ENCODE measurements around the gene SLC27A2.

Gene SLC27A2

GRCh38 chr15:50180091-50180490 lies 1.9 kb upstream of the SLC27A2 start (continued):
- TF ChIP-seq, protein P1, sequence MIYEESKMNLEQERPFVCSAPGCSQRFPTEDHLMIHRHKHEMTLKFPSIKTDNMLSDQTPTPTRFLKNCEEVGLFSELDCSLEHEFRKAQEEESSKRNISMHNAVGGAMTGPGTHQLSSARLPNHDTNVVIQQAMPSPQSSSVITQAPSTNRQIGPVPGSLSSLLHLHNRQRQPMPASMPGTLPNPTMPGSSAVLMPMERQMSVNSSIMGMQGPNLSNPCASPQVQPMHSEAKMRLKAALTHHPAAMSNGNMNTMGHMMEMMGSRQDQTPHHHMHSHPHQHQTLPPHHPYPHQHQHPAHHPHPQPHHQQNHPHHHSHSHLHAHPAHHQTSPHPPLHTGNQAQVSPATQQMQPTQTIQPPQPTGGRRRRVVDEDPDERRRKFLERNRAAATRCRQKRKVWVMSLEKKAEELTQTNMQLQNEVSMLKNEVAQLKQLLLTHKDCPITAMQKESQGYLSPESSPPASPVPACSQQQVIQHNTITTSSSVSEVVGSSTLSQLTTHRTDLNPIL (CRISPR knock-in tag; IDR thresholded peaks at IDR 0.05; ENCODE audit: low read depth) = no peak
- no peak for TF ChIP-seq PPARA (CRISPR knock-in tag; IDR thresholded peaks at IDR 0.05; ENCODE audit: borderline replicate concordance)
- TF ChIP-seq ESRRG (CRISPR knock-in tag; IDR thresholded peaks at IDR 0.05) = no peak
- no peak for TF ChIP-seq ZNF8 (CRISPR knock-in tag; IDR thresholded peaks at IDR 0.05)
- TF ChIP-seq, protein P2, sequence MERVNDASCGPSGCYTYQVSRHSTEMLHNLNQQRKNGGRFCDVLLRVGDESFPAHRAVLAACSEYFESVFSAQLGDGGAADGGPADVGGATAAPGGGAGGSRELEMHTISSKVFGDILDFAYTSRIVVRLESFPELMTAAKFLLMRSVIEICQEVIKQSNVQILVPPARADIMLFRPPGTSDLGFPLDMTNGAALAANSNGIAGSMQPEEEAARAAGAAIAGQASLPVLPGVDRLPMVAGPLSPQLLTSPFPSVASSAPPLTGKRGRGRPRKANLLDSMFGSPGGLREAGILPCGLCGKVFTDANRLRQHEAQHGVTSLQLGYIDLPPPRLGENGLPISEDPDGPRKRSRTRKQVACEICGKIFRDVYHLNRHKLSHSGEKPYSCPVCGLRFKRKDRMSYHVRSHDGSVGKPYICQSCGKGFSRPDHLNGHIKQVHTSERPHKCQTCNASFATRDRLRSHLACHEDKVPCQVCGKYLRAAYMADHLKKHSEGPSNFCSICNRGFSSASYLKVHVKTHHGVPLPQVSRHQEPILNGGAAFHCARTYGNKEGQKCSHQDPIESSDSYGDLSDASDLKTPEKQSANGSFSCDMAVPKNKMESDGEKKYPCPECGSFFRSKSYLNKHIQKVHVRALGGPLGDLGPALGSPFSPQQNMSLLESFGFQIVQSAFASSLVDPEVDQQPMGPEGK (CRISPR knock-in tag; IDR thresholded peaks at IDR 0.05; ENCODE audit: borderline replicate concordance) = no peak
- no peak for TF ChIP-seq ZNF70 (CRISPR knock-in tag; IDR thresholded peaks at IDR 0.05)

DNA sequence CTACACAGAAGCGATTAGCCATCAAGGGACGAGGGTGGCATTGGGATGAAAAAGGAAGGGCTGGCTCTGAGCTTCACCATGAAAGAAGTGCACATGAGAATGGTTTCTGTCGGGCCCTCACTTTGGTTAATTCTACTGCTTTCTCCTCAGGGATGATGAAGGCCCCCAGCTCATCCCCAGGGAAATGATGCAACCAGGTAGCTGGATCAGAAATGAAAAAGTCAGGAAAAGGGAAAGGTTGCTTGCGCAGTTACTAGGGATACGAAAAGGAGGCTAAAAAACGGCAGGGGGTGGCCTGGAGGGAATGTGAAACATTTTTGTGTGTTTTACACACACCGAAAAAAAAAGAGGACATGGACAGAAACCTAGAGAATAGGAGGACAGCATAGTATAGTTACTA lies 1.4 kb upstream of the SLC27A2 start:
- ATAC-seq = no peak
- TF ChIP-seq, protein P3, sequence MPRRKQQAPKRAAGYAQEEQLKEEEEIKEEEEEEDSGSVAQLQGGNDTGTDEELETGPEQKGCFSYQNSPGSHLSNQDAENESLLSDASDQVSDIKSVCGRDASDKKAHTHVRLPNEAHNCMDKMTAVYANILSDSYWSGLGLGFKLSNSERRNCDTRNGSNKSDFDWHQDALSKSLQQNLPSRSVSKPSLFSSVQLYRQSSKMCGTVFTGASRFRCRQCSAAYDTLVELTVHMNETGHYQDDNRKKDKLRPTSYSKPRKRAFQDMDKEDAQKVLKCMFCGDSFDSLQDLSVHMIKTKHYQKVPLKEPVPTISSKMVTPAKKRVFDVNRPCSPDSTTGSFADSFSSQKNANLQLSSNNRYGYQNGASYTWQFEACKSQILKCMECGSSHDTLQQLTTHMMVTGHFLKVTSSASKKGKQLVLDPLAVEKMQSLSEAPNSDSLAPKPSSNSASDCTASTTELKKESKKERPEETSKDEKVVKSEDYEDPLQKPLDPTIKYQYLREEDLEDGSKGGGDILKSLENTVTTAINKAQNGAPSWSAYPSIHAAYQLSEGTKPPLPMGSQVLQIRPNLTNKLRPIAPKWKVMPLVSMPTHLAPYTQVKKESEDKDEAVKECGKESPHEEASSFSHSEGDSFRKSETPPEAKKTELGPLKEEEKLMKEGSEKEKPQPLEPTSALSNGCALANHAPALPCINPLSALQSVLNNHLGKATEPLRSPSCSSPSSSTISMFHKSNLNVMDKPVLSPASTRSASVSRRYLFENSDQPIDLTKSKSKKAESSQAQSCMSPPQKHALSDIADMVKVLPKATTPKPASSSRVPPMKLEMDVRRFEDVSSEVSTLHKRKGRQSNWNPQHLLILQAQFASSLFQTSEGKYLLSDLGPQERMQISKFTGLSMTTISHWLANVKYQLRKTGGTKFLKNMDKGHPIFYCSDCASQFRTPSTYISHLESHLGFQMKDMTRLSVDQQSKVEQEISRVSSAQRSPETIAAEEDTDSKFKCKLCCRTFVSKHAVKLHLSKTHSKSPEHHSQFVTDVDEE (CRISPR knock-in tag; IDR thresholded peaks at IDR 0.05) = no peak
- TF ChIP-seq TOX (CRISPR knock-in tag; IDR thresholded peaks at IDR 0.05; ENCODE audit: borderline replicate concordance) = no peak

DNA sequence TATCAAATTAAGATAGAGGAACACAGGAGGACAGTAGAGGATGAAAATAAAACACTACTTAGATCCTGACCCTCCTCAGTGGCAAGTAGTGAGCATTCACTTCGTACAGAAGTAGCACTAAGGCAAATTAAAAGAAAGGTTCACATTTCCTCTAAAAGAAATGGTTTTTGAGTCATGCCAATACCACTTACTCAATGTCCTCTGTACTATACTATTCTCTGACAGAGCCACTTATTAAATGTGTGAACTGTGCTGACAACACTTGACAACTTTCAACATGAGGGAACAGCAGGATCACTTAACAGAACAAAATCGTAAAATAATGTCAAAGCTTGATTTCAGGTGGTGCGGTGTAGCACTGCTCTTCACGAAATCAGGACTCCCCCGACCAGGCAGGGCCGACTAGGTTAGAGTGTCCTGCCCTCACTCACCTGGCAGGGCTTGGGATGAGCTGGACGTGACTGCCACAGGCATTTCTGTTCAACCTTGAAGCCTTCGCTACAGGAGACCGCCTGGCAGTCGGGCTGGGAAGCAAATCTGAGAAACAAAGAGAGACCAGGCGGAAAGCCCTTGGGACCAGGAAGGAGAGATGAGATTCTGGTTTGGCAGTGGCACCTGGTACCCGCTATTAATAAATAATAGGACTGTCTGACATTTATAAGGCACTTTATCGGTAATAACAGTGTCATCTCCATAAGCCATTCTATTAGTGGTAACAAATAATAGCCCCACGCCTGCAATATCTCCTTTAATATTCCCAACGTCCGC lies 611 bp upstream of the SLC27A2 start:
- TF ChIP-seq, protein P3 (CRISPR knock-in tag; IDR thresholded peaks at IDR 0.05) = no peak
- TF ChIP-seq ARNTL (CRISPR knock-in tag; IDR thresholded peaks at IDR 0.05; ENCODE audit: borderline replicate concordance, low read depth) (no peak), ZFP3 (CRISPR knock-in tag; IDR thresholded peaks at IDR 0.05) (no peak), ZNF70 (CRISPR knock-in tag; IDR thresholded peaks at IDR 0.05) (no peak), TOX (CRISPR knock-in tag; IDR thresholded peaks at IDR 0.05; ENCODE audit: borderline replicate concordance) (no peak), OSR1 (CRISPR knock-in tag; IDR thresholded peaks at IDR 0.05) (no peak), BACH2 (CRISPR knock-in tag; IDR thresholded peaks at IDR 0.05; ENCODE audit: borderline replicate concordance) (no peak), PPARA (CRISPR knock-in tag; IDR thresholded peaks at IDR 0.05; ENCODE audit: borderline replicate concordance) (no peak), RARB (CRISPR knock-in tag; IDR thresholded peaks at IDR 0.05) (no peak), CSDC2 (CRISPR knock-in tag; IDR thresholded peaks at IDR 0.05) (no peak), SNAI2 (CRISPR knock-in tag; IDR thresholded peaks at IDR 0.05) (no peak), ISL1 (CRISPR knock-in tag; IDR thresholded peaks at IDR 0.05) (no peak), ZNF565 (CRISPR knock-in tag; conservative IDR thresholded peaks at IDR 0.05; ENCODE audit: low read depth) (no peak)
- TF ChIP-seq, protein P4, sequence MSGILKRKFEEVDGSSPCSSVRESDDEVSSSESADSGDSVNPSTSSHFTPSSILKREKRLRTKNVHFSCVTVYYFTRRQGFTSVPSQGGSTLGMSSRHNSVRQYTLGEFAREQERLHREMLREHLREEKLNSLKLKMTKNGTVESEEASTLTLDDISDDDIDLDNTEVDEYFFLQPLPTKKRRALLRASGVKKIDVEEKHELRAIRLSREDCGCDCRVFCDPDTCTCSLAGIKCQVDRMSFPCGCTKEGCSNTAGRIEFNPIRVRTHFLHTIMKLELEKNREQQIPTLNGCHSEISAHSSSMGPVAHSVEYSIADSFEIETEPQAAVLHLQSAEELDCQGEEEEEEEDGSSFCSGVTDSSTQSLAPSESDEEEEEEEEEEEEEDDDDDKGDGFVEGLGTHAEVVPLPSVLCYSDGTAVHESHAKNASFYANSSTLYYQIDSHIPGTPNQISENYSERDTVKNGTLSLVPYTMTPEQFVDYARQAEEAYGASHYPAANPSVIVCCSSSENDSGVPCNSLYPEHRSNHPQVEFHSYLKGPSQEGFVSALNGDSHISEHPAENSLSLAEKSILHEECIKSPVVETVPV (CRISPR knock-in tag; IDR thresholded peaks at IDR 0.05) = no peak
- TF ChIP-seq, protein P2 (CRISPR knock-in tag; IDR thresholded peaks at IDR 0.05; ENCODE audit: borderline replicate concordance) = no peak
- ATAC-seq = no peak

All from SK-N-SH treated with all-trans-retinoic acid at 6 μM for 48 hours (cell line).